Measurements from ENCODE around the gene ACTG1. TPM values are rescaled to one million over a fixed set of nuclear protein-coding genes. Genes with fewer than 3 reads are reported as not detected.

The ACTG1 gene
- total RNA-seq, 2 experiments from 2014 or later, result 1,296 to 1,318 TPM

DNA sequence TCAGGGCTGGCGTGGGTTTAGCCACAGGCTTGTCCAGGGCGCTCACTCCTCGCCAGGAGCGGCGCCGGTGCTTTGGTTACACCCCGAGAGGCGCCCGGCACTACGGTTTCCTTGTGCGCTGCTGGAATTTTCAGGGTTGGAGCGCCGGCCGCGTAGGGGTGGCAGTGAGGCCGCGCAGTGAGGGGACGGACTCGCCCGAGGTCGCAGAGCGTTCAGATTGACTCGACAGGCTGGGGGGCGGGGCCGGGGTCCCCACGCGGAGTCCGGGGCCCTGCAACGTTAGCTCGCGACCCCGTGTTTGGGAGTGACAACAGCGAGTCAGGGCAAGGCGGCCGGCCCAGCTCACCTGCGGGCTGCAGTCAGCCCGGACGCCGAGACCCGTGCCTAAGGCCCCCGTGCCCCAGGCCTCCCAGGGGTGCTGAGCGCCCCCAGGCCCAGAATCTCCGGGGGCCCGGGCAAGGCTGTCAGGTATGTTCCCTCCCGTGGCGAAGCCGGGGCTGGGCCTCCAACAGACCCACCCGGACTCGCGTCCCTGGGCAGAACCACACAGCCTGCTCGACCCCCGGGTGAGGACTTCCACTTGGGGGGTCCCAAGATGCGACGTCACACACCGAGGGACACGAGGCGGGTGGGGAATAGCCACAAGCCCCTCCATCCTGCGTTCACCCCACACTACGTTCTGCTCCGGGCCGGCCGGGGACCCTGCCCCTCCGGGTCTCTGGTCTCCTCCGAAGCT is 1.3 kb upstream of the ACTG1 start:
- DNase-seq (peak in 6 of 14 experiments; percentile 25 to 66 (median 42)), ATAC-seq (ENCODE audit: poor library complexity) (no peak)
- intact Hi-C loops (cut with DNase I, micrococcal nuclease), result loop anchor here in 1 of 2 experiments (2.0 to 10.0 kb wide), 6 partner anchors 25 to 1249 kb away; partner anchors contain the start of genes FAAP100, P4HB, RNF213 and SLC38A10
- peak overlapping the region; percentile 87 for H3K4me3 ChIP-seq (ENCODE audit: low read length)
- H3K9me3 ChIP-seq (ENCODE audit: control insufficient read depth in 1 of 2, insufficient read depth in 1 of 2, low read length in 2 of 2), result peaks cover 0 to 4% of the 10 kb centered on the region in 2 experiments
- H3K27me3 Mint-ChIP-seq, result no peaks in the 10 kb centered on the region
- peak overlapping the region; percentile 90 for H3K27ac Mint-ChIP-seq
- H3K27me3 ChIP-seq (ENCODE audit: control insufficient read depth in 1 of 2, insufficient read depth in 2 of 2, low read length in 2 of 2), result no peaks in the 10 kb centered on the region
- H3K27ac ChIP-seq (ENCODE audit: low read depth in 1 of 2, low read length in 2 of 2), result peak overlapping the region; percentile 72 to 87
- TF ChIP-seq, protein P1, sequence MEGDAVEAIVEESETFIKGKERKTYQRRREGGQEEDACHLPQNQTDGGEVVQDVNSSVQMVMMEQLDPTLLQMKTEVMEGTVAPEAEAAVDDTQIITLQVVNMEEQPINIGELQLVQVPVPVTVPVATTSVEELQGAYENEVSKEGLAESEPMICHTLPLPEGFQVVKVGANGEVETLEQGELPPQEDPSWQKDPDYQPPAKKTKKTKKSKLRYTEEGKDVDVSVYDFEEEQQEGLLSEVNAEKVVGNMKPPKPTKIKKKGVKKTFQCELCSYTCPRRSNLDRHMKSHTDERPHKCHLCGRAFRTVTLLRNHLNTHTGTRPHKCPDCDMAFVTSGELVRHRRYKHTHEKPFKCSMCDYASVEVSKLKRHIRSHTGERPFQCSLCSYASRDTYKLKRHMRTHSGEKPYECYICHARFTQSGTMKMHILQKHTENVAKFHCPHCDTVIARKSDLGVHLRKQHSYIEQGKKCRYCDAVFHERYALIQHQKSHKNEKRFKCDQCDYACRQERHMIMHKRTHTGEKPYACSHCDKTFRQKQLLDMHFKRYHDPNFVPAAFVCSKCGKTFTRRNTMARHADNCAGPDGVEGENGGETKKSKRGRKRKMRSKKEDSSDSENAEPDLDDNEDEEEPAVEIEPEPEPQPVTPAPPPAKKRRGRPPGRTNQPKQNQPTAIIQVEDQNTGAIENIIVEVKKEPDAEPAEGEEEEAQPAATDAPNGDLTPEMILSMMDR (IDR thresholded peaks at IDR 0.05), result no peak
- no peaks in the 10 kb centered on the region for H3K9me3 Mint-ChIP-seq
- POLR2A ChIA-PET, result interaction anchor here (0.7 to 9.3 kb wide), 9 partner anchors 24 to 347 kb away, joined by 3 to 93 read pairs (median 5); partner anchors contain the start of genes ARL16, FAAP100, HGS and MRPL12
- peaks cover 38% of the 10 kb centered on the region for H3K36me3 Mint-ChIP-seq (ENCODE audit: low read depth)
- CTCF ChIA-PET, result interaction anchor here (1.9 kb wide), 1 partner anchor 30 kb away, joined by 10 read pairs; no protein-coding TSS in a partner anchor
- H3K4me3 Mint-ChIP-seq, result peak overlapping the region; percentile 95
- peaks cover 33% of the 10 kb centered on the region for H3K36me3 ChIP-seq (ENCODE audit: insufficient read depth, low read length)
- H3K4me1 Mint-ChIP-seq (ENCODE audit: low read depth), result peaks cover 54% of the 10 kb centered on the region
- H3K4me1 ChIP-seq (ENCODE audit: insufficient read depth, low read length), result peaks cover 74% of the 10 kb centered on the region

DNA sequence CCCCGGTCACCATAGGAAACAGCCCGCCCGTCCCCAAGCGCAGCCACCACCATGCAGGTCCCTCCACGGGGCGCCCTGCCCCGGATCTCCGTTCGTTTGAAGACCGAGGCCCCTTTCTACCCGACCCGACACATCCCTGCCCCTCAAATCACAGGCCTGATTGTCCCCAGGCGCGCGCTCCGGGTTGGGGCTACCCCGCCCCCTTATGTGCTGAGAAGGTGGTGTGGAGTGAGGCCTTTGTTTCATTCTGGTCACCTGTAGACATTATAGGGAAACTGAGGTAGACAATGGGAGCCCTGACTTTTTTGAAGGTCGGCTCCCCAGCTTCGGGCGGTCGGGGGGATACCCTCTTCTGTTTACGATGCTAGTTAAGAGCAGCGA is 763 bp upstream of the ACTG1 start:
- peaks cover 0 to 4% of the 10 kb centered on the region in 2 experiments for H3K9me3 ChIP-seq (ENCODE audit: control insufficient read depth in 1 of 2, insufficient read depth in 1 of 2, low read length in 2 of 2)
- no peaks in the 10 kb centered on the region for H3K27me3 Mint-ChIP-seq
- ATAC-seq (ENCODE audit: poor library complexity), result peak; percentile 6
- CTCF ChIA-PET, result interaction anchor here (1.9 kb wide), 1 partner anchor 29 kb away, joined by 10 read pairs; no protein-coding TSS in a partner anchor
- POLR2A ChIA-PET, result interaction anchor here (0.7 to 9.3 kb wide), 14 partner anchors 13 to 290 kb away, joined by 3 to 93 read pairs (median 5); partner anchors contain the start of genes ARL16, CCDC137, CEP131 and FAAP100
- peaks cover 40% of the 10 kb centered on the region for H3K36me3 Mint-ChIP-seq (ENCODE audit: low read depth)
- peak overlapping the region; percentile 90 for H3K27ac Mint-ChIP-seq
- H3K9me3 Mint-ChIP-seq, result no peaks in the 10 kb centered on the region
- H3K27me3 ChIP-seq (ENCODE audit: control insufficient read depth in 1 of 2, insufficient read depth in 2 of 2, low read length in 2 of 2), result no peaks in the 10 kb centered on the region
- TF ChIP-seq, protein P1 (IDR thresholded peaks at IDR 0.05), result no peak
- peak in 12 of 14 experiments; percentile 39 to 79 (median 52) for DNase-seq
- peak overlapping the region; percentile 87 for H3K4me3 ChIP-seq (ENCODE audit: low read length)
- peak overlapping the region; percentile 72 to 87 for H3K27ac ChIP-seq (ENCODE audit: low read depth in 1 of 2, low read length in 2 of 2)
- intact Hi-C loops (cut with DNase I, micrococcal nuclease), result loop anchor here in 1 of 2 experiments (2.0 to 10.0 kb wide), 6 partner anchors 25 to 1249 kb away; partner anchors contain the start of genes FAAP100, P4HB, RNF213 and SLC38A10
- peaks cover 35% of the 10 kb centered on the region for H3K36me3 ChIP-seq (ENCODE audit: insufficient read depth, low read length)
- peaks cover 58% of the 10 kb centered on the region for H3K4me1 Mint-ChIP-seq (ENCODE audit: low read depth)
- peaks cover 74% of the 10 kb centered on the region for H3K4me1 ChIP-seq (ENCODE audit: insufficient read depth, low read length)
- peak overlapping the region; percentile 95 for H3K4me3 Mint-ChIP-seq

DNA sequence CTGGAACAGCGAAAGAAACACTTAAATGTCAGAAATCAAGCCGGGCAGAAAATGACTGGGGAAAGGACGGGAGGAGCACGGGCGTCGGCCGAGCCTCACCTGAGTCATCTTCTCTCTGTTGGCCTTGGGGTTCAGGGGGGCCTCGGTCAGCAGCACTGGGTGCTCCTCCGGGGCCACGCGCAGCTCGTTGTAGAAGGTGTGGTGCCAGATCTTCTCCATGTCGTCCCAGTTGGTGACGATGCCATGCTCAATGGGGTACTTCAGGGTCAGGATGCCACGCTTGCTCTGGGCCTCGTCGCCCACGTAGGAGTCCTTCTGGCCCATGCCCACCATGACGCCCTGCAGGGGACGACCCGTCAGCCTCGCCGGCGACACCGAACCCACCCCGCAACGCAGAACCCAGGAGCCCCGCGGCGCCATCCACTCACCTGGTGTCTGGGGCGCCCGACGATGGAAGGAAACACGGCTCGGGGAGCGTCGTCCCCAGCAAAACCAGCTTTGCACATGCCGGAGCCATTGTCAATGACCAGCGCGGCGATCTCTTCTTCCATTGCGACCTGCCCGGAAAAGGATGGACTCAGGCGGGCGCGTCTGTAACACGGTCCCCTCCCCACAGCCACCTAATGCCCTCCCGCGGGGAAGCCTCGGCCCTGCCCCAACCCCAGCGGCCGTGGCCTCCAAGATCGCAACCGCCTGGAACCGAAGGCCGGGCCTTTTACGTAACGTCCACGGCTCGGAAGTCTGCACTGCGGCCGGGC is 616 bp downstream of the ACTG1 start:
- peaks cover 60% of the 10 kb centered on the region for H3K4me1 Mint-ChIP-seq (ENCODE audit: low read depth)
- intact Hi-C loops (cut with DNase I, micrococcal nuclease), result loop anchor here in 1 of 2 experiments (2.0 to 10.0 kb wide), 7 partner anchors 23 to 1247 kb away; partner anchors contain the start of genes BAHCC1, FAAP100, P4HB and RNF213

More for the DNA sequence above, 616 bp downstream of the ACTG1 start:
- Histone ChIP-seq H3K4me1 (ENCODE audit: insufficient read depth, low read length) (peaks cover 67% of the 10 kb centered on the region), H3K27me3 (ENCODE audit: control insufficient read depth in 1 of 2, insufficient read depth in 2 of 2, low read length in 2 of 2) (no peaks in the 10 kb centered on the region), H3K4me3 (ENCODE audit: low read length) (peak overlapping the region; percentile 98), H3K27ac (ENCODE audit: low read depth in 1 of 2, low read length in 2 of 2) (peak overlapping the region; percentile 45 to 72), H3K9me3 (ENCODE audit: control insufficient read depth in 1 of 2, insufficient read depth in 1 of 2, low read length in 2 of 2) (peaks cover 0 to 4% of the 10 kb centered on the region in 2 experiments), H3K36me3 (ENCODE audit: insufficient read depth, low read length) (peaks cover 35% of the 10 kb centered on the region)
- ChIA-PET POLR2A (interaction anchor here (0.6 to 9.3 kb wide), 14 partner anchors 8 to 349 kb away, joined by 3 to 93 read pairs (median 4); partner anchors contain the start of genes ARL16, BAHCC1, CCDC137 and FAAP100), CTCF (interaction anchor here (1.4 kb wide), 1 partner anchor 7 kb away, joined by 7 read pairs; no protein-coding TSS in a partner anchor)
- peak overlapping the region; percentile 90 for H3K27ac Mint-ChIP-seq
- no peaks in the 10 kb centered on the region for H3K27me3 Mint-ChIP-seq
- DNase-seq, result peak in 8 of 14 experiments; percentile 26 to 67 (median 42)
- H3K4me3 Mint-ChIP-seq, result peak overlapping the region; percentile 99
- TF ChIP-seq, protein P1 (IDR thresholded peaks at IDR 0.05), result no peak
- no peaks in the 10 kb centered on the region for H3K9me3 Mint-ChIP-seq
- ATAC-seq (ENCODE audit: poor library complexity), result no peak
- H3K36me3 Mint-ChIP-seq (ENCODE audit: low read depth), result peaks cover 49% of the 10 kb centered on the region

Data from CD4-positive, alpha-beta T cell (primary cell).